ENCODE measurements around the gene E2F4. TPM values are rescaled to one million over a fixed set of nuclear protein-coding genes. Genes with fewer than 3 reads are reported as not detected.

E2F4 gene
- total and polyA plus RNA-seq, 2 experiments from 2014 or later = 70.4 to 72.4 TPM

GRCh38 chr16:67174706-67175231 is 17.2 kb upstream of the E2F4 start:
- no peak overlapping the region for H2AFZ ChIP-seq
- H3K4me3 ChIP-seq = no peak overlapping the region
- H3K9me3 ChIP-seq (ENCODE audit: low read depth) = no peaks in the 10 kb centered on the region
- peaks cover 24% of the 10 kb centered on the region for H3K4me1 ChIP-seq (ENCODE audit: insufficient read depth)
- H3K27me3 ChIP-seq = no peaks in the 10 kb centered on the region
- H3K36me3 ChIP-seq (replicated peaks; ENCODE audit: insufficient read depth, low read depth) = no peaks in the 10 kb centered on the region
- H3K4me2 ChIP-seq = peak overlapping the region; percentile 94
- no peak for TF ChIP-seq EZH2phosphoT487 (IDR thresholded peaks at IDR 0.05; ENCODE audit: low read depth, severe bottlenecking, unreplicated experiment)
- TF ChIP-seq EZH2 (IDR thresholded peaks at IDR 0.05; ENCODE audit: borderline replicate concordance) = no peak
- TF ChIP-seq, protein P1, sequence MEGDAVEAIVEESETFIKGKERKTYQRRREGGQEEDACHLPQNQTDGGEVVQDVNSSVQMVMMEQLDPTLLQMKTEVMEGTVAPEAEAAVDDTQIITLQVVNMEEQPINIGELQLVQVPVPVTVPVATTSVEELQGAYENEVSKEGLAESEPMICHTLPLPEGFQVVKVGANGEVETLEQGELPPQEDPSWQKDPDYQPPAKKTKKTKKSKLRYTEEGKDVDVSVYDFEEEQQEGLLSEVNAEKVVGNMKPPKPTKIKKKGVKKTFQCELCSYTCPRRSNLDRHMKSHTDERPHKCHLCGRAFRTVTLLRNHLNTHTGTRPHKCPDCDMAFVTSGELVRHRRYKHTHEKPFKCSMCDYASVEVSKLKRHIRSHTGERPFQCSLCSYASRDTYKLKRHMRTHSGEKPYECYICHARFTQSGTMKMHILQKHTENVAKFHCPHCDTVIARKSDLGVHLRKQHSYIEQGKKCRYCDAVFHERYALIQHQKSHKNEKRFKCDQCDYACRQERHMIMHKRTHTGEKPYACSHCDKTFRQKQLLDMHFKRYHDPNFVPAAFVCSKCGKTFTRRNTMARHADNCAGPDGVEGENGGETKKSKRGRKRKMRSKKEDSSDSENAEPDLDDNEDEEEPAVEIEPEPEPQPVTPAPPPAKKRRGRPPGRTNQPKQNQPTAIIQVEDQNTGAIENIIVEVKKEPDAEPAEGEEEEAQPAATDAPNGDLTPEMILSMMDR (IDR thresholded peaks at IDR 0.05; ENCODE audit: poor library complexity) = no peak
- H3K9me2 ChIP-seq (replicated peaks; ENCODE audit: insufficient read depth) = no peaks in the 10 kb centered on the region
- H3K27ac ChIP-seq = no peak overlapping the region
- H3K79me2 ChIP-seq = no peaks in the 10 kb centered on the region
- 83% methylated on average over 31 of the region's 31 CpGs for WGBS (ENCODE audit: low lambda C conversion rate, missing lambda C conversion rate)
- no peak for DNase-seq (ENCODE audit: low spot score)
- peaks cover 3% of the 10 kb centered on the region for H4K20me1 ChIP-seq (ENCODE audit: insufficient read depth, poor library complexity, severe bottlenecking)

DNA sequence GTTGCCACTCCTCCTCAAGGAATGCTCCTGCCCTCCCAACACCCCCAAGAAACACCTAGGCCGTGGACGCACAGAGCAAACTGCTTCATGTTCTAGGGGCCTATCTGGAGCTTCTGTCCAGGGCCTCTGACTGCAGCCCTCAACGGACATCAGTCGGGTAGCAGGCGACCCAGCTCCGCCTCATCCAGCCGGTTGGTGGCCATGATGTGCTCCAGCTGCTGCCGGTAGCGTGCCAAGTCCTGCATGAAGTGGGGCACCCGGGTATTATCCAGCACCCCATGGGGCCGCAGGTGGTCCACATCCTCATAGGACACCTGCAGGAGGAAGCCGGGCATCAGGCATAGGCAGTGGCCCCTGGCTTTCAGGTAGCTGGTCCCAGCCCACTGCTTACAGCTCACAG is 15.3 kb upstream of the E2F4 start:
- Histone ChIP-seq H4K20me1 (ENCODE audit: insufficient read depth, poor library complexity, severe bottlenecking) (peaks cover 3% of the 10 kb centered on the region), H3K27me3 (no peaks in the 10 kb centered on the region), H3K4me2 (no peak overlapping the region), H3K9me3 (ENCODE audit: low read depth) (no peaks in the 10 kb centered on the region), H3K4me1 (ENCODE audit: insufficient read depth) (peaks cover 13% of the 10 kb centered on the region), H3K9me2 (replicated peaks; ENCODE audit: insufficient read depth) (no peaks in the 10 kb centered on the region), H3K36me3 (replicated peaks; ENCODE audit: insufficient read depth, low read depth) (no peaks in the 10 kb centered on the region), H3K4me3 (no peak overlapping the region), H3K79me2 (peaks cover under 1% of the 10 kb centered on the region), H3K27ac (no peak overlapping the region), H2AFZ (no peak overlapping the region)
- WGBS (ENCODE audit: low lambda C conversion rate, missing lambda C conversion rate) = 96% methylated on average over 12 of the region's 12 CpGs
- DNase-seq (ENCODE audit: low spot score) = no peak
- TF ChIP-seq, protein P1 (IDR thresholded peaks at IDR 0.05; ENCODE audit: poor library complexity) = no peak
- TF ChIP-seq EZH2phosphoT487 (IDR thresholded peaks at IDR 0.05; ENCODE audit: low read depth, severe bottlenecking, unreplicated experiment) (no peak), EZH2 (IDR thresholded peaks at IDR 0.05; ENCODE audit: borderline replicate concordance) (no peak)

GRCh38 chr16:67177743-67178699 is 13.9 kb upstream of the E2F4 start:
- Histone ChIP-seq H3K9me3 (ENCODE audit: low read depth) (no peaks in the 10 kb centered on the region), H3K27me3 (no peaks in the 10 kb centered on the region), H2AFZ (no peak overlapping the region), H3K36me3 (replicated peaks; ENCODE audit: insufficient read depth, low read depth) (no peaks in the 10 kb centered on the region), H3K9me2 (replicated peaks; ENCODE audit: insufficient read depth) (no peaks in the 10 kb centered on the region), H3K79me2 (peaks cover 9% of the 10 kb centered on the region), H4K20me1 (ENCODE audit: insufficient read depth, poor library complexity, severe bottlenecking) (peaks cover 3% of the 10 kb centered on the region), H3K4me3 (peak overlapping the region; percentile 17), H3K4me1 (ENCODE audit: insufficient read depth) (peaks cover 15% of the 10 kb centered on the region), H3K27ac (no peak overlapping the region), H3K4me2 (peak overlapping the region; percentile 88)
- DNase-seq (ENCODE audit: low spot score) = peak; percentile 91
- TF ChIP-seq, protein P1 (IDR thresholded peaks at IDR 0.05; ENCODE audit: poor library complexity) = no peak
- TF ChIP-seq EZH2phosphoT487 (IDR thresholded peaks at IDR 0.05; ENCODE audit: low read depth, severe bottlenecking, unreplicated experiment) = no peak
- TF ChIP-seq EZH2 (IDR thresholded peaks at IDR 0.05; ENCODE audit: borderline replicate concordance) = no peak
- 7% methylated on average over 57 of the region's 73 CpGs for WGBS (ENCODE audit: low lambda C conversion rate, missing lambda C conversion rate)
